ENCODE measurements around the gene OXGR1. TPM values are rescaled to one million over a fixed set of nuclear protein-coding genes. Genes with fewer than 3 reads are reported as not detected.

OXGR1 gene
- total and polyA plus RNA-seq, 10 of the 15 experiments (the other 5 are each of a cell fraction or from before 2014, with no cell fraction given) = 0.05 TPM; not detected in 9

DNA sequence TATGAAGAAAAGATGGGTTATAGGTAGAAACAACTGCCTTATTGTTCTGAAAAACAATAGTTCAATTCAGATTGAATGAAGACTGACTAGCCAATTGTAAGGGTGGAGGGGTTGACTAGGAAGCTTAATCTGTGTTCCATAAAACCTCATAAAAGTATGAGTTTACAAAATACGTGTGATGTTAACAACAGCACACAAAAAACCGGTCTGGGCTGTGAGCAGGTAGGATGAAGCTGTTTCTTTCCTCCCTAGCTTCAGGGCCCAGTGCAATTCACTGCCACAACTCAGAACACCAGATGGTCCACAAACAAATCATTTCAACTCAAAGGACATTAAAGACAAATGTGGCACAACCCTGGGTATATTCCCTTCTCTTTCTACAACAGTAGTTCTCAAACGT lies 3.2 kb downstream of the OXGR1 start (continued):
- TF ChIP-seq ZNF687 (IDR thresholded peaks at IDR 0.05) = no peak
- TF ChIP-seq TCF3 (IDR thresholded peaks at IDR 0.05; ENCODE audit: borderline replicate concordance, insufficient read depth, low read depth, low read length) = no peak
- no peak for TF ChIP-seq SREBF1 (IDR thresholded peaks at IDR 0.05; ENCODE audit: low read length)
- TF ChIP-seq TARDBP (IDR thresholded peaks at IDR 0.05; ENCODE audit: borderline replicate concordance) = no peak
- TF ChIP-seq NR2F1 (conservative IDR thresholded peaks at IDR 0.05) = no peak
- no peak for TF ChIP-seq STAT1 (conservative IDR thresholded peaks at IDR 0.05)

DNA sequence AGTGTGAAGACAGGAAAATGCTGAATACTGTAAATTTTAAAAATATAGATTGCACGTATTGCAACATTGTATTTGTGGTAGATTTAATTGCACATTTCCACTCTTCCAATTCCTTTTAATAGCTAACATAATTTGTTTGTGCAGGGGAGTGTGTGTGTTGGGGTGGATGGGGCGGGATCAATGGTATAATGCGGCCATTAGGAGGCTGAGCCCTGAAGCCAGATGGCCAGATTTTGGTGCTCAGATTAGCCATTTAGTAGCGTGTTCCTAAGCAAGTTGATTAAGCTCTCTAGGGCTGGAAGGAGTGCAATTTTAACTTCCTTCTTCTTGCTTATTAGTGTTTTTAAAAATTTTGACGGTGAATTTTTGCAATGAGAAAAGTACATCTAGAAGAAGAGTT lies 5.8 kb downstream of the OXGR1 start:
- CTCF ChIA-PET = no interaction called here
- no peaks in the 10 kb centered on the region for H3K79me2 ChIP-seq (ENCODE audit: control insufficient read depth, insufficient read depth, low read length)
- intact Hi-C loops (cut with micrococcal nuclease; ENCODE audit: unreplicated experiment) = no loop called here
- no peaks in the 10 kb centered on the region; a peak in 1 of 4 replicates for H3K27me3 ChIP-seq (replicated peaks in 1 of 2; ENCODE audit: control insufficient read depth in 2 of 2, insufficient read depth in 2 of 2, low read length in 1 of 2)
- no peak overlapping the region for H3K9ac ChIP-seq (ENCODE audit: control insufficient read depth, insufficient read depth, low read length)
- no peak for ATAC-seq
- no peaks in the 10 kb centered on the region for H3K9me3 ChIP-seq (replicated peaks; ENCODE audit: control insufficient read depth, insufficient read depth, low read length)
- POLR2A ChIA-PET = no interaction called here
- 48% methylated on average over 5 of the region's 5 CpGs for WGBS (ENCODE audit: insufficient coverage, insufficient replicate concordance, low lambda C conversion rate, missing lambda C conversion rate)
- no peak overlapping the region for H3K27ac ChIP-seq (ENCODE audit: control insufficient read depth, insufficient read depth)
- no peak for FAIRE-seq
- BruUV-seq (replicated peaks) = no TSS peak
- H3K4me3 ChIP-seq = no peak overlapping the region
- no peaks in the 10 kb centered on the region for H3K4me1 ChIP-seq (ENCODE audit: control insufficient read depth, insufficient read depth, low read length)
- in situ Hi-C loops (cut with MboI) = no loop called here
- RAD21 ChIA-PET (ENCODE audit: unreplicated experiment) = no interaction called here
- no peak overlapping the region for H2AFZ ChIP-seq (ENCODE audit: control insufficient read depth, low read depth, low read length)
- no peak for DNase-seq (ENCODE audit: low read depth, low spot score)
- no peak overlapping the region for H3K4me2 ChIP-seq (ENCODE audit: control insufficient read depth, insufficient read depth)
- SMC1A ChIA-PET (ENCODE audit: uncharacterized antibody, unreplicated experiment) = no interaction called here
- no peaks in the 10 kb centered on the region for H3K36me3 ChIP-seq (ENCODE audit: control insufficient read depth in 2 of 2, insufficient read depth in 2 of 2, low read length in 1 of 2)
- no peaks in the 10 kb centered on the region for H4K20me1 ChIP-seq (ENCODE audit: control insufficient read depth, insufficient read depth)
- TF ChIP-seq ZNF687 (IDR thresholded peaks at IDR 0.05) (no peak), CUX1 (IDR thresholded peaks at IDR 0.05; ENCODE audit: insufficient replicate concordance, low read depth, low read length) (no peak)
- TF ChIP-seq, protein P1, sequence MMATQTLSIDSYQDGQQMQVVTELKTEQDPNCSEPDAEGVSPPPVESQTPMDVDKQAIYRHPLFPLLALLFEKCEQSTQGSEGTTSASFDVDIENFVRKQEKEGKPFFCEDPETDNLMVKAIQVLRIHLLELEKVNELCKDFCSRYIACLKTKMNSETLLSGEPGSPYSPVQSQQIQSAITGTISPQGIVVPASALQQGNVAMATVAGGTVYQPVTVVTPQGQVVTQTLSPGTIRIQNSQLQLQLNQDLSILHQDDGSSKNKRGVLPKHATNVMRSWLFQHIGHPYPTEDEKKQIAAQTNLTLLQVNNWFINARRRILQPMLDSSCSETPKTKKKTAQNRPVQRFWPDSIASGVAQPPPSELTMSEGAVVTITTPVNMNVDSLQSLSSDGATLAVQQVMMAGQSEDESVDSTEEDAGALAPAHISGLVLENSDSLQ (IDR thresholded peaks at IDR 0.05) = no peak
